AML-193 (cell line): ENCODE data around the gene ARPC1B.
"Not testable (repeated sequence)": the region's sequence is repeated elsewhere in the genome, so short reads cannot be mapped to it uniquely, and the experiment has no call there.

Experiments
- DNase-seq, 2 experiments: peaks; one replicate each; lab custom pipeline; 2025; lab: John Stamatoyannopoulos, UW

Gene ARPC1B

DNA sequence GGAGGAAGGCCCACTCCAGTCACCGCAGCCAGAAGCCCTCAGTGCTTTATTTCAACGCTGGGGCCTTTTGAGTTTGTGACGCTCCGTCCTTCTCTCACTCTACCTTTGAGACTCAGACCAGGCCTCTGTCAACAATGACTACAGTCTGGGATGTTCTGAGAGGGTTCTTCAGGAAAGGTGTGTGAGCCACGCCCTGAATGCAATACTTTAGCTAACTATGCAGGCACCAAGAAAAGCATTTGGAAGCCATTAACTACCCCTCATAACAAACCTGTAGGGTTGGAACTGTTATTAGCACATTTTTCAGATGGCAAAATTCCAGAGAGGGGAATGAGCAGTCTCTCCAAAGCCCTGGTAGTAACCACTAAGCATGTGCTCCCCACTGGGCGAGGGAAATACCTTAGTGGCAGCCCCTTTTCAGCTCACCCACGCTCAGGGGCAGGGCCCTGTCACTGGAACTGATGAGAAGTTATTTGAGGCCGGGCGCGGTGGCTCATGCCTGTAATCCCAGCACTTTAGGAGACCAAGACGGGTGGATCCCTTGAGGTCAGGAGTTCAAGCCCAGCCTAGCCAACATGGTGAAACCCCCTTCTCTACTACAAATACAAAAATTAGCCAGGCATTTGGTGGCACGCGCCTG, 5.7 kb upstream of the ARPC1B start:
- no peak for DNase-seq

DNA sequence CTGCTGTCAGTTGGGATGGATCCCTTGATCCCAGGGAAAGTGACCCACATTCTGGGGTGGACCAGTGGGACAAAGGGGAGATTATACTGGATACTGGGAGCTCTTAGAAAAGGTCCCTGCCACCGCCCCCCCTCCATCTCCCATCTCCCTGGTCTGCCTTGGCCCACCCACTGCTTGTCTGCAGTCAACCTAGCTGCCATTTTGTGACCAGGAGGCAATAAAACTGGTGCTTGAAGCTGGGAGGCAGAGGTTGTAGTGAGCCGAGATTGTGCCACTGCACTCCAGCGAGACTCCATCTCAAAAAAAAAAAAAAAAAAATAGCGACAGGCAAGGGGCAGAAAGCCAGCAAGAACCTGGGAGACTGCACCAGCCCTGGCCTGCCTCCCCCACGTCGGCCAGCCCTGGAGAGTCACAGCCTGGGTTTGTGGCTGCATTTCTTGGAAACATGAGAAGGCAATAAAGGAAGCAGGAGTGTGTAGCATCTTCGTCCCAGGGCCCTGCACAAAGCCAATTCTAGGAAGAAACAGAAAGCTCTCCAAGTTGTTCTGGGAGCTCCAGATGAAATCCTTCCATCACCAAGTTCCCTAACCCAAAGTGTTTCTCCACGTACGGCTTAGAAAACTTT, 4.7 kb upstream of the ARPC1B start:
- peak; percentile 17 to 26 for DNase-seq

DNA sequence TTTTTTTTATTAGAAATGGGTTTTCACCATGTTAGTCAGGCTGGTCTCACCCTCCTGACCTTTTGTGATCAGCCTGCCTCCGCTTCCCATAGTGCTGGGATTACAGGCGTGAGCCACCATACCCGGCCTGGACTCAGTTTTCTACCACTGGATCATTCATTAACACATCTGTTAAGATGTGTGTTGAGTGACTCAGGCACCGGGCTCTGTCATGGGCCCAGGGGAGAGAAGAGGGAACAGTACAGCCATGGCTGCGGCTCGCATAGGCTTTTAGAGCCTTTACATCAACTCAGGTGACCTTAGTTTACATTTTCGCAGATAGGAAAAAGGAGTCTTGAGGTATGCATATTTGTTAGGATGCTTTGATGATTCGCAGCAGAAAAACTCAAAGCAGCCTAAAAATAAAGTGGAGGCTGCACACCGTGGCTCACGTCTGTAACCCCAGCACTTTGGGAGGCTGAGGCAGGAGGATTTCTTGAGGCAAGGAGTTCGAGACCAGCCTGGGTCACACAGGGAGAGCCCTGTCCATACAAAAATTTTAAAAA, 3.1 kb upstream of the ARPC1B start:
- DNase-seq: no peak

DNA sequence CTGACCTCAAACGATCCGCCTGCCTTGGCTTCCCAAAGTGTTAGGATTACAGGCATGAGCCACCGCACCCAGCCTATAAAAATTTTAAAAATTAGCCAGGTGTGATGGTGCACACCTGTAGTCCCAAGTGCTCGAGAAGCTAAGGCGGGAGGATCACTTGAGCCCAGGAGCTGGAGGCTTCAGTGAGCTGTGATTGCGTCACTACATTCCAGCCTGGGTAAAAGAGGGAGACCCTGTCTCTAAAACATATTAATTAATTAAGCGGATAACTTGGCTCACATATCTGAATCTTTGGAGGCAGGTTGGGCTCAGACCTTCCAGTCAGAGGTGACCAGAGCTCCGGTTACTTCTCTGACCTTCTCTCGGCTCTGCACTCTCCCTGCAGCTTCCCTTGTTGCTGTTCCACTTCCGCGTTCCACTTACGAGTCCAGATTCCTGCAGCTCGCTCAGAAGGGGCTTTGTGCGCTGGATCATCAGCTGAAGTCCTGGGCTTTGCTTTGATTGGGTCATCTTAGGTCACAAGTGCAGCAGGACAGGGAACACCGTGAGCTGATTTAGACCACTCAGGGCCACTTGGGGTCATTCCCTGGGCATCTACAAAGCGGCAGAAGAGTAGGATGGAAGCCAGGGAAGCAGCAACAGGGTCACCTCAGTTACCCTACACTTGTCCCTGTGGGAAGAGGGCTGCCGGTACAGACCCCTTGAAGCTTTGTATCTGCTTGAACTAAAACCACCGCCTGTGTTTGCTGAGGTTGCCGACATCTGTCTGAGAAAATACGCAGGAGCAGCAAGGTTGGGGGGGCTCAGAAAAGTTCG, 2.0 kb upstream of the ARPC1B start:
- no peak for DNase-seq

DNA sequence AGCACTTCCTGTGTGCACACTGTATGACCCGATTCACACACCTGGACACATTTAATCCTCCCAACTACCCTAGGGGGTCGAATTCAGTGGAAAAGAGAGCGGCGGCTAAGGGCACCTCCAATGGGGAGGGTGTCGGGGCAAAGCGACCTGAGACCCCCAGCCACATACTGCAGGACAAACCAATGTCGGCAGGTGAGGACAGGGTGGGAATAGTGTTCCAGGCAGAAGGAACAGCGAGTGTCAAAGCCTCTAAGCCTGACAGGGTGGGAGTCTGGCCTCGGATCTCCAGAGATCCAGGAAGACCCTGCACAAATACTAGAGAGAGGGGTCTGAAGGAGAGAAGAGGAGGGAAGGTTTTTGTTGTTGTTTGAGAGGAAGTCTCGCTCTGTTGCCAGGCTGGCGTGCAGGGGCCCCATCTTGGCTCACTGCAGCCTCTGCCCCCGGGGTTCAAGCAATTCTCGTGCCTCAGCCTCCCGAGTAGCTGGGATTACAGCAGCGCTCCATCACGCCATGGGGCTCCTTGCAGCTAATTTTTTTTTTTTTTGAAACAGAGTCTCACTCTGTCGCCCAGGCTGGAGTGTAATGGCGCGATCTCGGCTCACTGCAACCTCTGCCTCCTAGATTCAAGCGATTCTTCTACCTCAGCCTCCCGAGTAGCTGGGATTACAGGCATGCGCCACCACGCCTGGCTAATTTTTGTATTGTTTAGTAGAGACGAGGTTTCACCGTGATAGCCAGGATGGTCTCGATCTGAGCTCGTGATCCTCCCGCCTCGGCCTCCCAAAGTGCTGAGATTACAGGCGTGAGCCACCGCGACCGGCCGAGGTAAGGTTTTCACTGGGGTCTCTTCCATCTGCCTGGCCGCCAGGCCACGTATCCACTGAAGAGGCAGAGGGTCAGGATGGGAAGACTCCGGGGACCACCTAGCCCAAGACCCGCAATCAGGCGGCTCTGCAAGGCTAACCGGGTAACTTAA, 1.2 kb upstream of the ARPC1B start:
- DNase-seq: no peak

DNA sequence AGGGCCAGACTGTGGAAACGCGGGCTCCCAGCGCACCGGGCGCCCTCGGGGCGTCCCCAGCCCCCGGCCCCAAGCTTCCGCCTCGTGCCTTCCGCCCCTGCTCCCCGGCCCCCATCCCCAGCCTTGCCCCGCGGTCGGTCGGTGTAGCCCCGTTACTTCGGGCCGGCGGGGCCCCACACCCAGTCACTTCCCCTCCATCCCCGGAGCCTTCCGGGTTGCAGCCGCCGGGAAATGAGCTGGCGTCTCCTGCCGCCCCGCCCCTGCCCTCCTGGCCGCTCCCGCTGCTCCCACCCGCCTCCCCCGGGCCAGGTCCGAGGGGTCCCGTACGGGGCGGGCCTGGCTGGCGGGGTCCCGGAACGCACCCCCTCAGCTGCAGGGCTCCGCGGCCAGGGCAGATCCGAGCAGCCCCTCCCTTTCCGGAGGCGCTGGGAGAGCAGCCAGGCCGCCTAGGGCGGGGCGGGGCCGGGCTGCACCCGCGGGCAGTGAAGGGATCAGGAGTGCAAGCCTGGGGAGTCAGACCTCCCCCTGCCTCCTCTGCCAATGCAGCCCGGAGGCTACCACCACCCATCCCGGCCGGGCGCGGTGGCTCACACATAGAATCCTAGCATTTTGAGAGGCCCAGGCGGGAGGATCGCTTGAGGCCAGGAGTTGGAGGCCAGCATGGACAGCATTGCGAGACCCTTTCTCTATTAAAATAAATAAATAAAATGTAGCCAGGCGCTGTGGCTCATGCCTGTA, 709 bp downstream of the ARPC1B start:
- peak; percentile 51 to 56 for DNase-seq

DNA sequence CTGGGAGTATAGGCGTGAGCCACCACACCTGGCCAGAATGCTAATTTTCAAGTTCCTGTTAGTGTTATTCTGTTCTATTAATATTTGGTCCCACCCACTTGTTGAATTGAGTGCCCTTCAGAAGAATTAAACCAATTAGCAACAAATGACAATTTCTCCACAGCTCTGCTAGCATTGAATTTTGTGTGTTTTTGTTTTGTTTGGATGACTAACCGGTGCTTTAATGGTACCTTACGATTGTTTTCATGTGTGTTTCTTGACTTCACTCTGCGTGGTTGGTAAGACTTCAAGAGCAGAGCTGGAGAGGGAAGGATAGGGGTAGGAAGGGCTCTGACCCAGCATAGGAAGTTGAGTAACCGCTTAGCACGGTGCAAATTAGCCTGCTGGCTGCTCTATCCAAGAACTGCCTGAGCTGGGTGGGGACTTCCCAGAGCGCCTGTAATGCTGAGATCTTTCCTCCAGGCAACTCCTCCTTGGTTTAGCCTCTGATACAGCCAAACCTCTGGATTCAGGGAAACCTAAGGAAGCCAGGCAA, 4.6 kb downstream of the ARPC1B start:
- peak; percentile 82 to 86 for DNase-seq

DNA sequence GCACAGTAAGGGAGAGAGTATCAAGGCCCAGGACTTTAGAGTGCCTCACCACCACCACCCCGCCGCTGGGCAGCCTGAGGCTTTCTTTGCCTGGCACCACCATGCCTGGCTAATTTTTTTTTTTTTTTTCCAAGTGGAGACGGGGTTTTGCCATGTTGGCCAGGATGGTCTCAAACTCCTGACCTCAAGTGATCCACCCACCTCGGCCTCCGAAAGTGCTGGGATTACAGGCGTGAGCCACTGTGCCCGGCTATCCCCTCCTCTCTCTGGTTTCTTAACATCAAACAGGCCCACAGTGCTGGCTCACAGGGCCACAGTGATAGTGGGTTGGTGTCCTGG, 5.1 kb downstream of the ARPC1B start:
- DNase-seq: not testable (repeated sequence)

DNA sequence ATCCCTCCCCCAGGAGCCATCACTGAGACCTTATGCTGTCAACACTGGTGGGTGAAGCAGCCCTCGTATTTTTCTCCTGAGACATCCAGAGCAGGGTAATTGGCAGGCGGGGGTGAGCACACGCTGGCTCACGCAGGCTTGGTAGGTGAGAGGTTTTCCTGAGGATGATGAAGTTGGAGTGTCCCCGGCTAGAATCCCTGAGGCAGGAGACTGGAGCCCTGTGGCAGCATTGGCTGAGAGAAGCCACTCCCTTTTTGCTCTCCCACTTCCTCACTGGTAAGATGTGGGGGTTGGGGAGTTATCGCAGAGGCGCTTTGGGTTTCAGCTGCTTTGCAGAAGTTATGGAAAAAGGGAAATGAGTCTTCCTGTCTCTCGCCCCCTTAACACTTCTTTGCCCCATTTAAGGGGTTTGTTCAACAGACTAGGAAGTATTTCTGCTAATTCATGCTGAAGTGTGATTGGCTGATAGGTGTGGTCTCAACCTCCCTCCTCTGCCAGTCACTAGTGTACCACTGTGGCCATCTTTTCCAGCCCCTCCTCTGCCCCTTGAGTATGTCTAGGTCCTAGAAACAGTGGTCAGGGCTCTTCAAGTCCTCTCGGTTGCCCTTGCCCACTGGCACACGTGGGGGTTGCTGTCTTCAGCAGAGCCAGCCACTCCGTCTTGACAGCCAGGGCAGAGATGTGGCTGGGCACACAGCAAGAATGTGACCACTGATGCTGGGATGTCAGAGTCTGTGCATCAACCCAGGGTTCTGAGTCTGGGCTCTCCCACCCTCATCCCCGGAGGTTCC, 5.7 kb downstream of the ARPC1B start:
- peak; percentile 93 to 96 for DNase-seq

DNA sequence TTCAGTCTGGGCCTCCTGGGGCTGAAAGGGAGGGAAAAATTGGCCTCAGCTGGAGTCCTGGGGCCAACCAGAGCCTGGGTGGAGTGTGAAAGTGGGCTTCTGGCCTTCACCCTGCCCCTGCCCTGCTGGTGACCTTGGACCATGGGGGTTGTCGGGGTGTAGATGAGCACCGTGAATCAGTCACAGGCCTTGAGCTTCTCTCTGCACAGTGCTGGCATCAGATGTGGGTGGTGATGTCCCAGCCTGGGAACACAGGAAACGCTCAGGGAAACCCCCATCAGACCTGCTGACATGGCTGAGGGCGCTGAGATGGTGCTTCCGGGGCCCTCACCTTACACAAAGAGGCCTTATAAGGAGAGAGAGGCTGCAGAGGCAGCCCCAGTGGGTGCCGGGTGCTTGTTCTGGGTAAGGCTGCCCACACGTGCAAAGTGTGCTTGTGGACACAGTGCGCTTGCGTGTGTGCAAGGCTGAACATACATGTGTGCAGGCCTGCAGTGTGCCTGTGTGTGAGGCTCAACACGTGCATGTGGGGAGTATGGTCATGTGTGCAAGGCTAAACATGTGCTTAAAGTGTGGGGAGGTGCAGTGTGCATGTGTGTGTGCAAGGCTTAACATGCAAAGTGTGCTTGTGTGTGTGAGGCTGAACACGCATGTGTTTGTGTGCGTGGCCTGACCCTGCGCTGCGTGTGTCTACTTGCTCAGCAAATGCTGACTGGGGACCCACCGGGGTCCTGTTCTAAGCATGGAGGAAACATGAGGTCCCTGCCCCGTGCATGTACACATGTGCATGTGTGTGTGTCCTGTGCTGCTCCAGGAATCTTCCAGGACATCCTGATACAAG, 6.5 kb downstream of the ARPC1B start:
- DNase-seq: no peak

DNA sequence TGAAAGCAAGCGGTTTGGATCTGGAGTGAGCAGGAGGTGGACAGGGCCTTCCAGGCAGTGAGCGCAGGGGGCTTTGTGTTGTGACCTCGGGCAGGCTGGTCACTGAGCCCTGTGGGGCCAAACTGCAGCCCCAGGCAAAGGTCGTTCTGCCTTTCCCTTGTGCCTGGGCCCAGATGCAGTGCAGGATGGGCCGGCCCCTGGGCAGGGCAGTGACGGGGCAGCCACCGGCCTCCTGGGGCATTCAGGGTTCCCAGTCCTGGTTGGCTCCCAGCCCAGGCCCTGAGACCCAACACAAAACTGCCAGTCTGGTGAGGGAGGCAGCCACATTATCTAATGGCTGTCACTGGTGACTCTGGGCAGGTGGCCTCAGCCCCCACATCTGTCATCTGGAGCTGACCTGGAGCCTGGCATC, 7.1 kb downstream of the ARPC1B start:
- no peak for DNase-seq

DNA sequence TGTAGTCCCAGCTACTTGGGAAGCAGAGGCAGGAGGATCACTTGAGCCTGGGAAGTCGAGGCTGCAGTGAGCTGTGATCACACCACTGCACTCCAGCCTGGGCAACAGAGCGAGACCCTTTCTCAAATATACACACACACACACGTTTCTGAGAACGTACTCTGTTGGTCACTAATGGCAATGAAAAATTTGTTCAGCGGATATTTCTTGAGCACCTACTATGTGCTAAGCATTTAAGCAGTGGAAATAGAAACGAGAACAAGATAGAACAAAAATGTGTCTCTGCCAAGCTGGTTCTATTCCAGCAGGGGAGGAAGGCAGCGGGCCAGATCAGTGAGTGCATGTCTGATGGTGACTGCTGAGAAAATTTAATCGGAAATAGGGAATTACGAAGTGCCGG, 8.7 kb downstream of the ARPC1B start:
- DNase-seq: no peak

DNA sequence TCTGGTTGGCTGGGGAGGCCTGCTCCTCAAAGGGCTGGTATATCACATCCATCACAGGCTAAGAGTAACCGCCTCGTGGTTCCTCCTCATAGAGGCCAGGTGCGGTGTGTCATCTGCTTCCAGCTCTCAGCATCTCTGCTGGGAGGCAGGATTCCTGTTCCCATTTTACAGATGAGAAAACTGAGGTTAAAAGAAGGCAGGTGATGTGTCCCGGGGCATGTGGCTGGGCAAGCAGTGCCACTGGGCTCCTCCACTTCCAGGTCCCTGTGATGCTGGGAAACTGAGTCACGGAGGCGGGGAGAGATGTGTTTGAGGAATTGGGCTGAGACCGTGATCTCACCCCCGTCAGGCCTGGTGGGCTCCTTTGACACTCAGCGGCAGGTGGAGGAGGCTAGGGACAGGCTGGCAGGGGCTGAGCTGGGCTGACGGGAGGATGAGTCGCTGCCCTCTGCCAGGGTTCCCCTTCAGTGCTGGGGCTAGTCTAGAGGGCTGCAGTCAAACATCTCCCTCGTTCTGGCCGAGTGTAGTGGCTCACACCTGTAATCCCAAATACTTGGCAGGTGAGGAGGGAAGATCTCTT, 9.4 kb downstream of the ARPC1B start:
- no peak for DNase-seq

DNA sequence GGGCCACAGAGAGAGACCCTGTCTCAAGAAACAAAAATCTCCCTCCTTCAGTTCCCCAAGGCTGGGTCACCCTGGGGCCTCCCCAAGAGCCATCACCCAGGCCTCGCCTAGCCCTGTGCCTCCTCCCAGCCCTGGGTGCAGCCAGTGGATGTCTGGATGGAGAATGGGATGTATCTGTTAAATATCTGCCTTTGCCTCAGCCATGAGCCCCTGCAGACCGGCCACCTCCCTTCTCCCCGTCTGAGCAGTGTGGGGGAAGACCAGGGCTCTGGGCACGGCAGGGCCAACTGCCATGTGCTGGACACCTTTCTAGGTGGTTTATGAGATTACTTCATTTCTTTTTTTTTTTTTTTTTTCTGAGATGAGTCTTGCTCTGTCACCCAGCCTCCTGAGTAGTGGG, 10.0 kb downstream of the ARPC1B start:
- DNase-seq: no peak

DNA sequence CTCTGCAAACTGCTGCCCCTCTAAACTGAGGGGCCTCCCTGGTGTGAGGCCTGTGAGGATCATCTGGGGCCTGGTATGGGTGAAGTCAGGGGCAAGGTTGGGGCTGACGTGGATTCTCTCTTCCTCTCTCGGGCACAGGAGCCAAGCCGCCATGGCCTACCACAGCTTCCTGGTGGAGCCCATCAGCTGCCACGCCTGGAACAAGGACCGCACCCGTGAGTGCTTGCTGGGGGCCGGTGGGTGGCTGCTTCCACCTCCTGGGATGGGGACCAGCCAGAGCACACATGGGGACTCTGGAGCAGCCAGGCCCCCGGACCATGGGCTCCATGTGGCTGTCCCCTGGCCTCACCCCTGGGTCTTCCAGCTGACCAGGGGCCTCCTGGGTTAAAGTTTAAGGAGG, 11.0 kb downstream of the ARPC1B start:
- DNase-seq: no peak

DNA sequence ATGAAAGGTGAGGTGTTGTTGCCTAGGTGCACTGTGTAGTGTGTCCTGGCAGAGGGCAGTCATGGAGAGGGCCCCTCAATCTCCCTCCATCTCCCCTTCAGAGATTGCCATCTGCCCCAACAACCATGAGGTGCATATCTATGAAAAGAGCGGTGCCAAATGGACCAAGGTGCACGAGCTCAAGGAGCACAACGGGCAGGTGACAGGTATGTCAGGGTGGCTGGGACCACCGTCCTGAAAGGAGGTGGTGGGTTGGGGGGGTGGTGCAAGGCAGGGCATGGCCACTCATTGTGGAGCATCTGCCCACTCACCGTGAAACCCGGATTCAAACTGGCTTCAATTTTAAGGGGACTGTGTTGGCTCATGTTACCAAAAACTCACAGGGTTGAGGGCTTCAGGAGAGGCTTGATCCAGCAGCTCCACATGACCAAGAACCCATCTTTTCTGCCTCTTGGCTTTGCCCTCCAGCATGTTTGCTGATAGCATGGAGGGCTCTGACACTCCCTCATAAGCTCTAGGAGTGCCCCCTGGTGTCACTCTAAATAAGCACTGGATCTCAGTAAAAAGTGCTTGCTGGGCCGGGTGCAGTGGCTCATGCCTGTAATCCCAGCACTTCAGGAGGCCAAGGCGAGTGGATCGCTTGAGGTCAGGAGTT, 12.2 kb downstream of the ARPC1B start:
- peak; percentile 36 to 49 for DNase-seq

DNA sequence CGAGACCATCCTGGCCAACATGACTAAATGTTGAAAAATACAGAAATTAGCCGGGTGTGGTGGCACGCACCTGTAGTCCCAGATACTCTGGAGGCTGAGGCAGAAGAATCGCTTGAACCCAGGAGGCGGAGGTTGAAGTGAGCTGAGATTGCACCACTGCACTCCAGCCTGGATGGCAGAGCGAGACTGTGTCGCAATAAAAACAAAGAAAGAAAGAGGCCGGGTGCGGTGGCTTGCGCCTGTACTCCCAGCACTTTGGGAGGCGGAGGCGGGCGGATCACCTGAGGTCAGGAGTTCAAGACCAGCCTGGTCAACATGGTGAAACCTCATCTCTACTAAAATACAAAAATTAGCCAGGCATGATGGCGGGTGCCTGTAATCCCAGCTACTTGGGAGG, 12.7 kb downstream of the ARPC1B start:
- not testable (repeated sequence) for DNase-seq

DNA sequence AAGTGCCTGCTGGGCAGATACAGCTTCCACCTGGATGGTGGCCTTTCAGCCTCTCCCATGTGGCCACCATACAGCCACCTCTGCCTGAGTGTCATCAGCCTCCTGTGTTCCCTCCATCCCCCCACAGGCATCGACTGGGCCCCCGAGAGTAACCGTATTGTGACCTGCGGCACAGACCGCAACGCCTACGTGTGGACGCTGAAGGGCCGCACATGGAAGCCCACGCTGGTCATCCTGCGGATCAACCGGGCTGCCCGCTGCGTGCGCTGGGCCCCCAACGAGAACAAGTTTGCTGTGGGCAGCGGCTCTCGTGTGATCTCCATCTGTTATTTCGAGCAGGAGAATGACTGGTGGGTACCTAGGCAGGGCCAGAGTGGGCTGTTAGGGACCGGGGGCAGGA, 13.4 kb downstream of the ARPC1B start:
- DNase-seq: no peak
